Activated naive CD4-positive, alpha-beta T cell (primary cell): ENCODE results near the gene LOC101059915.
"Not testable (repeated sequence)": the region's sequence is repeated elsewhere in the genome, so short reads cannot be mapped to it uniquely, and the experiment has no call there.

Experiments used
- DNase-seq, 4 experiments: peaks; one replicate each; lab custom pipeline; 2025; lab: John Stamatoyannopoulos, UW

The LOC101059915 gene

GRCh38 chrX:71640002-71640401 lies 27.3 kb upstream of the LOC101059915 start:
- no peak for DNase-seq

DNA sequence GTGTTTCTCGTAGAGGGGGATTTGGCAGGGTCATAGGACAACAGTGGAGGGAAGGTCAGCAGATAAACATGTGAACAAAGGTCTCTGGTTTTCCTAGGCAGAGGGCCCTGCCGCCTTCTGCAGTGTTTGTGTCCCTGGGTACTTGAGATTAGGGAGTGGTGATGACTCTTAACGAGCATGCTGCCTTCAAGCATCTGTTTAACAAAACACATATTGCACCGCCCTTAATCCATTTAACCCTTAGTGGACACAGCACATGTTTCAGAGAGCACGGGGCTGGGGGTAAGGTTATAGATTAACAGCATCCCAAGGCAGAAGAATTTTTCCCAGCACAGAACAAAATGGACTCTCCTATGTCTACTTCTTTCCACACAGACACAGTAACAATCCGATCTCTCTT lies 22.9 kb upstream of the LOC101059915 start:
- DNase-seq, result not testable (repeated sequence)

DNA sequence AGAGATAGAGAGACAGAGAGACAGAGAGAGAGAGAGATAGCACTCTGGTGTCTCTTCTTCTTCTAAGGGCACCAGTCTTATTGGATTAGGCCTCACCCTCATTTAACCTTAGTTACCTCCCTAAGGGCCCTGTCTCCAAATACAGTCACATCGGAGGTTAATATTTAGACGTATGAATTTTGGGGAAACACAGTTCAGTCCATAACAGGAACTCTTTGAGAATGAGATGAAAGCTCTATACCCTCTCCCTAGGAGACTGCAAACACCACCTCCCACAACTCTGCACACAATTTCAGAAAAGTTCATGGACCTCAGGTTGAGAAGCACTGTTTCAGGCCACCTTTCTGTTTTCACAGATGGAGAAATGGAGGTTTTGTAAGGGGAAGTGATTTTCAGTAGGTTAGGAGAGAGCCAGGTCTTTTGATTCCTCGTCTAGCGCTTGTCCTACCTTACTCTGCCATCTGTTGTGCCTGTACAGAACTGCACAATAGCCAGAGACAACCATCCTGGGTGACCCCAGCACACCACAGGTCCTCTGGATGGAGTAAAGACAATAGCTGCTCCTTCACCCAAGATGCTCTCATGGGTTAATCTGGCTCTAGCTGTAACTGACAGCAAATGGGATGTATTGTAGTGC lies 16.9 kb upstream of the LOC101059915 start:
- peak in 1 of 4 experiments; percentile 1 for DNase-seq

- DNase-seq, result peak in 2 of 4 experiments; percentile 2 to 21
These were observed 14.9 kb upstream of the LOC101059915 start for GRCh38 chrX:71652405-71652804.

- no peak for DNase-seq
These were observed 14.0 kb upstream of the LOC101059915 start for GRCh38 chrX:71653344-71653743.

GRCh38 chrX:71657267-71657666 lies 10.1 kb upstream of the LOC101059915 start:
- no peak for DNase-seq

- no peak for DNase-seq
These were observed 8.0 kb upstream of the LOC101059915 start for GRCh38 chrX:71659342-71659741.

- DNase-seq, result no peak
These were observed 7.4 kb upstream of the LOC101059915 start for GRCh38 chrX:71659959-71660358.

DNA sequence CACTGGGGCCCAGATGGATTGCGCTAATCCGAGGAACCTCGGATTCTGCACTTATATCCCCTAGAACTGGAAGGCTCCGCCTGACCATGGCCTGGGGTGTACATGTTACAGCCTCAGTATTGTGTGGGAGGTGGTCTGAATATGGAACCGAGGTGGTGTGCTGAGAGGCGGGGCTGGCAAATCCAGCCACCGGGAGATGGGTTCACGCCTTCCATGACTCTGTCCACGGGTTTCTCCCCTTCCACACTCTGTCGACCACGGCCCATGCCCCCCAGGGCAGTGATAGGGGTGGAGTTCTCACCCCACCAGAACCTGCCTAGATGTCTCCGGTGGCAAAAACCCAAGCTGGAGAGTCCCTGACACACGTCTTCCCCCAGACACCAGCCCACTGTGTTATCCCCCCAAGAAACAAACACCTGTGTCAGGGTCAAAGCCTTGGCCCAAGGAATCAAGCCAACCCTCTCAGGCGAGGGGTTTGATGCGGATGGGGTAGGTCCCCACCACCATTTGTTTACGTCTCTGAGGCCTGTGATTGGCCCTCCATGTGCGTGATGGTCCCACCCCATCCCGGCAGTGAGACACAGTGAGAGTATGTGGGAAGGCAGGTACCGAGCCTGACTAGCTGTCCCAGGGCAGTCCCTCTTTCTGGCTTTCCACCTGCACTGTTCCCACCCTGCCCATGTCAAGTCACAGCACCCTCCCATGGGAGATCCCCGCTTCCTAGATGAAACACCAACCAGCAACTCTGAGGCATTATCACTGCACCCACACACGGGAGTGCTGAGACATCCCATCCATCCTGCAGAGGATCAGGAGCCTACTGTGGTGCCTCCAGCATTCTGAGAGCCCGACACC lies 6.6 kb upstream of the LOC101059915 start:
- DNase-seq, result no peak

- DNase-seq, result no peak
These were observed 5.4 kb upstream of the LOC101059915 start for GRCh38 chrX:71661919-71662318.

DNA sequence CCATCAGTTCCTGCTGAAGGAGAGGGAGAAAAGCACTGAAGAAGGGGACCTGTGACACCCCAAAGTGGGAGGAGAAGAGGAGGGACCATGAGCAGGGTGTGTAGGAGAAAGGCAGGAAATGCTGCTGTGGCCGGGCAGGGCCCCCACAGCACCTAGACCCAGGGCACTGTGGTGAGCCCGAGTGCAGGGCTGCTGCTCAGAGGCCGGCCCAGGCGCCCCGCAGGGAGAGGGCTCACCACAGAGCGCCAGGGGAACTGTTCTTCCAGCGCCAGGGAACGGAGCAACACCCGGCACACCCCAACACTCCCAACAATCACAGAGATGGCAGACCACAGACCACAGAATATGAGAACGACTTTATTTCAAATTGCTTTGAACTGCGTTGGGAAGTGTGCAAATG lies 4.7 kb upstream of the LOC101059915 start:
- not testable (repeated sequence) for DNase-seq

GRCh38 chrX:71663238-71663637 lies 4.1 kb upstream of the LOC101059915 start:
- peak in 1 of 4 experiments; percentile 2 for DNase-seq

DNA sequence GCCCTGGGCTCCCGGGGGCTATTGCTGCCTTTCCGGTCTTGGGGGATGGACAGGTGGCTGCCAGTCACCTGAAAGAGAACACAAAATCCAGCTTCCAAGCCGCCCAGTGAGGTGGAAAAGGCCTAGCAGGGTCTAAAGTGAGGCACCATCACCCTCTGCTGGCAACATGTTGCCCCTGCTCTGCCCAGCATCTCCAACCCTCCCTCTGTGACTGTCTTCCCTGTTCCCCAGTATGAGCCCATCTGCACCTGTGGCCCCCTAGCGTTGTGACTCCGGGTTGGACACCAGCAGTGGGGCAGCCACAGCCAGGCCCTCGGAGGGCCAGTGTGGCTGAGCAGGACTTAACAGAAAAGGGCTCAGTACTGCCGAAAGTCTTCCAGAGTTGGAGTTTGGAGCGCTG lies 3.1 kb upstream of the LOC101059915 start:
- DNase-seq, result not testable (repeated sequence)

DNA sequence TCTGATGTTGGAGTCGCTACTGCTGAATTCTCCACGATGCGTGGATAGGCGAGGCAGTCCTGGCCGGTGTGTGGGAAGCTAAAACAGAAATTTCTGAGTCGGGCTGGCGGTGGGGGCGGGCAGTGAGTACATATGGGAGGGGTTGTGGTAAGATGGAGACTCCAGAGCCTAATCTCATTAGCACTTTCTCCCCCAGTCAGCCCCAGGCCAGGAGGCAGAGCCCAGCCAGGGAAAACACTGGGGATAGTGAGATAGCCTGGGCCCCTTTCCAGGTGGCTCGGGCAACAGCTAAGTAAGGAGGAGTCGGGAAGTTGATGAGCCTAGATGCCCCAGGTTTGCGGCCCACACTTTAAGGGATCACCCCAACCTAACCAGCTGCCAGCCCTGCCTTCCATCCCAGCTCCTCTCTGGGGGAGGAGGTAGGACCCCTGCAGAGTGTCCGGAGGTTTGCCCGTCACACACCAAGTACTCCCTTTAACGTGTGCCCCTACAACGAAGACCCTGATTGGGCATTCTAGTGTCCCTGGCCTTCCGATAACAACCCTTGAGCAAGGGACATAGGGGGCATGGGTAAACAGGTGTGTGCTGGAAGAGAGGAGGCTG lies 2.4 kb upstream of the LOC101059915 start:
- no peak for DNase-seq

DNA sequence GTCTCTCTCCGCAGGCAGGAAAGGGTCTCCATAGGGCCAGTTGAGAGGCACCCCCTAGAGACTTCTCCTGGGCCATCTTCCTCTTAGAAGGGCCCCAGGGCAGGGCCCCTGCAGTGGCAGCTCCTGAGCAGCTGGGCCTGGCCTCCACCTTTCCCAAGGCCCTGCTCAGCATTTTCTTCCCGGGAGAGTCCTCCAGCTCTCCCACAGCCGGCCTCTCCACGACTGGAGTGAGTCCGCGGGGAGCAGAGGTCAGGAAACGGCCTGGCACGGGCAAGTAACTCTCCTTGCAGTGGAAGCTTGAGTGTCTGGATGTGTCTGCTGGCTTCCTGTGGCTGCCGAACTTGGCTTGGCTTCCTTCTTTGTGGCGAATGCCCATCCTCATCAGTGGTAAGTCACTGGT lies 1.6 kb upstream of the LOC101059915 start:
- no peak for DNase-seq

DNA sequence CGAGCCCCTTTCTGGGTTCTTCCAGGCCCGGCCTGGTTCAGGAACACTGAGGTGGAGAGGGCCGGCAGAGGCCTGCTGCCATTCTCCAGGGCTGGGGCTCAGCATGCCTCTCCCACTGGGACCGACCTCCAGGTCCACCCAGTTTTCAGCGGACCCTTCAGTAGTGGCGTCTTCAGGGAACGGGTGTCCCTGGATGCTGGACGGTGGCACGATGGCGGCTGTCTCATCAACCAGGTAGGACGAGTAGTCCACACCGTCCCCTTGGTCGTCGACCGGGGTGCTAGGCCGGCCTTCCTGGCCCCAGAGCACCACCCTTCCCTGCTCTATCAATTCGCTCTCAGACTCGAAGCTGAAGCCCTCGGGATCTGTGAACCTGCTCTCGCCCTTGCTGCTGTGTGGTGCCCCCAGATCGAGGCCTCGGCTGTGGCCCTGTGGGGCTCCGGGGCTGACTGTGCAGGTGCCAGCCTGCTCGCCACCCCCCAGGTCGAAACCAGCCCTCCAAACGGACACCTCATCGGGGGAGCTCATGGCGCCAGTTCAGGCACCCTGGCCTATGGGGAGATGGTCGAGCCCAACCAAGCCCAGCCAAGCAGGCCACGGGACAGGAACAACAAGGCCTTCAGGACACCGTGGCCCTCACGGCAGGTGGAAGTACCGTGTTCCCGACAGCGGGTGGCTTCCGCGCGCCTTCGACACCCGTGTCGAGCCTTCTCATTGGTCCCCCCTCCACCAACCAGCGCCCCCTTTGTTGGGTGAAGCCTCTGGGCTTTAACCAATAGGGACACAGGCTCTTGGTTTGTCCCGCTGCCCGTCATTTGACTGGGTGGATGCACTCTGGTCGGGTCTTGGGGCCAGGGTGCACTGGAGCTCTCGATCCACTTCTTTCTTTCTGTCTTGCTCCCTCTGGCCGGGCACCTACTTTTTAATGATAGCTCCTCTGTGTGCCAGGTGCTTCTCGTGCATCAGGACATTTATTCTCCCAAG lies 814 bp upstream of the LOC101059915 start:
- no peak for DNase-seq

- no peak for DNase-seq
These were observed 876 bp downstream of the LOC101059915 start for GRCh38 chrX:71668248-71668595.

DNA sequence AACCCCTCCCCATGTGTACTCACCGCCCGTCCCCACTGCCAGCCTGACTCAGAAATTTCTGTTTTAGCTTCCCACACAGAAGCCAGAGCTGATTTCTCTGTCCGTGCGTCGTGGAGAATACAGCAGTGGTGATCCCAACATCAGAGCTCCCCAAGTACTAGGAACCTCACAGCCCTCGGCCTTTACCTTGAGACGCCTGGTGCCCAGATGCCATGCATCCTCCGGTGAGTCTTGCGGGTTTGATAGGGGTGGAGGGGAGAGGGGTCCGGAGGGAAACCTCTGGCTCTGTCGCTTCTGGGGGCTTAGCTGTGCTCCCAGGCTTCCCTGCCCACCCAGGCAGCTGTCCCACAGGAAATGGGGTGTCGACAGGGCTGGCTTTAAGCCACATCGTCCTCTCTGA lies 2.1 kb downstream of the LOC101059915 start:
- no peak for DNase-seq

- peak in 1 of 4 experiments; percentile 3 for DNase-seq
These were observed 2.6 kb downstream of the LOC101059915 start for GRCh38 chrX:71669947-71670346.

DNA sequence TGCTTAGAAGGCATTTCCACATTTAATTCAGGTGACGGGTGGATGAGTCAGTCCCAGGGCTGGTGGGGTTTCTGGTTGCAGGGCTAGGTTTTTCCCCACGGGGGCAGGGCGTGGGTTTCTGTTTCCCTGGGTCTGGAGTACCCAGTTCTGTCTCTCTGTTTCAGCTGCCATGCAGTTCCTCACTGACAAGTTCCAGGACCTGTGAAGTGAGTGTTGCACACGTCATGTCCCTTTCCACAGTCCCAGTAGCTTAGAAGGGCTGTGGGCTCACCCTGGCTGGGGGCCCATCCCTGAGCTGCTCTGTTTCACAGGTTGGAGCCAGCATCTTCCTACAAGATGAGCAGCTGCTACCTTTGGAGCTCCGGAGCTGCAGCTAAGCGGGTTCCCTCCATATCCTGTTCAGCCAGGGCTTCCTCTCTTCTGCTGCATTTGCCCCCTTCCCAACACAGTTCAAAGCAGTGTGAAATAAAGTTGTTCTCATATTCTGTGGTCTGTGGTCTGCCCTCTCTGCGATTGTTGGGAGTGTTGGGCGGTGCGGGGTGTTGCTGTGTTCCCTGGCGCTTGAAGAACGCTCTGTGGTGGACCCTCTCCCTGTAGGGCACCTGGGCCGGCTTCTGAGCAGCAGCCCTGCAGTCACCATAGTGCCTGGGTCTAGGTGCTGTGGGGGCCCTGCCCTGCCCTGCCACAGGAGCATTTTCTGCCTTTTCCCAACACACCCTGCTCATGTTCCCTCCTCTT lies 3.9 kb downstream of the LOC101059915 start:
- DNase-seq, result peak in 1 of 4 experiments; percentile 7

GRCh38 chrX:71671938-71672337 lies 4.6 kb downstream of the LOC101059915 start:
- DNase-seq, result no peak
